ENCODE measurements around the gene TCHH.
"Not testable (repeated sequence)": the region's sequence is repeated elsewhere in the genome, so short reads cannot be mapped to it uniquely, and the experiment has no call there.

TCHH gene, protein sequence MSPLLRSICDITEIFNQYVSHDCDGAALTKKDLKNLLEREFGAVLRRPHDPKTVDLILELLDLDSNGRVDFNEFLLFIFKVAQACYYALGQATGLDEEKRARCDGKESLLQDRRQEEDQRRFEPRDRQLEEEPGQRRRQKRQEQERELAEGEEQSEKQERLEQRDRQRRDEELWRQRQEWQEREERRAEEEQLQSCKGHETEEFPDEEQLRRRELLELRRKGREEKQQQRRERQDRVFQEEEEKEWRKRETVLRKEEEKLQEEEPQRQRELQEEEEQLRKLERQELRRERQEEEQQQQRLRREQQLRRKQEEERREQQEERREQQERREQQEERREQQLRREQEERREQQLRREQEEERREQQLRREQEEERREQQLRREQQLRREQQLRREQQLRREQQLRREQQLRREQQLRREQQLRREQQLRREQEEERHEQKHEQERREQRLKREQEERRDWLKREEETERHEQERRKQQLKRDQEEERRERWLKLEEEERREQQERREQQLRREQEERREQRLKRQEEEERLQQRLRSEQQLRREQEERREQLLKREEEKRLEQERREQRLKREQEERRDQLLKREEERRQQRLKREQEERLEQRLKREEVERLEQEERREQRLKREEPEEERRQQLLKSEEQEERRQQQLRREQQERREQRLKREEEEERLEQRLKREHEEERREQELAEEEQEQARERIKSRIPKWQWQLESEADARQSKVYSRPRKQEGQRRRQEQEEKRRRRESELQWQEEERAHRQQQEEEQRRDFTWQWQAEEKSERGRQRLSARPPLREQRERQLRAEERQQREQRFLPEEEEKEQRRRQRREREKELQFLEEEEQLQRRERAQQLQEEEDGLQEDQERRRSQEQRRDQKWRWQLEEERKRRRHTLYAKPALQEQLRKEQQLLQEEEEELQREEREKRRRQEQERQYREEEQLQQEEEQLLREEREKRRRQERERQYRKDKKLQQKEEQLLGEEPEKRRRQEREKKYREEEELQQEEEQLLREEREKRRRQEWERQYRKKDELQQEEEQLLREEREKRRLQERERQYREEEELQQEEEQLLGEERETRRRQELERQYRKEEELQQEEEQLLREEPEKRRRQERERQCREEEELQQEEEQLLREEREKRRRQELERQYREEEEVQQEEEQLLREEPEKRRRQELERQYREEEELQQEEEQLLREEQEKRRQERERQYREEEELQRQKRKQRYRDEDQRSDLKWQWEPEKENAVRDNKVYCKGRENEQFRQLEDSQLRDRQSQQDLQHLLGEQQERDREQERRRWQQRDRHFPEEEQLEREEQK (N-terminal part only)

DNA sequence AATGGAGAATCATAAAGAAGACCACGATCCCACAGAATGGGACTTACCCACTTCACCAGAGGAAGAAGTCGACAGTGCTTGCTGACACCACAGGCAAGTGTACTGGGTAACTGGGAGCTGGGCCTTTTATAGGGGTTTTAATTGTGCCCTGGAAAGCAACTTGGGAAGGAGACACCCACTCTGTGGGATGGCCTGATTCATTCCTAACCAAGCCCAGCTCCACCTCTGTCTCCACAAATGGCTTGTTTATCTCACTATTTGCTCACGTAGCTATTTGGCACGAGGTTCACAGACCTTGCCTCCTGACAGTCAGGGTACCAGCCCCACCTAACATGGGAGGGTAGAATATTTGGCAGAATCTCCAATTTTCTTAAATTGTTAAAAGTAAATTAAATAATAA, at the start of gene TCHH:
TSS of gene TCHH (minus strand) at position 101 of the 400 bp plus-strand sequence. CDS start 1,364 bp downstream, outside the sequence.
- no peak for DNase-seq (ENCODE audit: low read depth)

- DNase-seq (ENCODE audit: low read depth) = no peak
These were observed 49.4 kb upstream of the TCHH start for GRCh38 chr1:152164517-152165136.

GRCh38 chr1:152162792-152163463, 47.7 kb upstream of the TCHH start:
- DNase-seq (ENCODE audit: low read depth) = no peak

DNA sequence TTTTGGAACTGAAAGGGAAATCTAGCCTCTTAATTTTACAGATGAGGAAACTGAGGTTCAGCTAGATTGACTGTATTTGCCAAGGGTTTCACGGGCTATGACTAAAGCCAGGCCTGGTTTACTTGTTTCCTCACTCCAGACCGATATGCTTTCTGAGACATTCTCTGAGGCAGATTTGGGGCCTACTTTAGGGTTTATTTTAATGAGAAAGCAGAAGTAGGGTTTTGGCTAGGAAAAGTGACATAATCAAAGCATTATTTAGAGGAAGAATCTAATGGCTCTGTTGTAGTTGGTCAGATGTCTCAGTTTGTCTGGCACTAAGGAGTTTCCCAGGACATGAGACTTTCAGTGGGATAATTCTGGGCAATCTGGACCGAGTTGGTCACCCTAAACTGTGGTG, 45.3 kb upstream of the TCHH start:
- no peak for DNase-seq (ENCODE audit: low read depth)

- DNase-seq (ENCODE audit: low read depth) = no peak
These were observed 43.9 kb upstream of the TCHH start, which contains the start of gene RPTN for GRCh38 chr1:152159144-152159543. Gene RPTN (minus strand): TSS chr1:152159228. CDS start chr1:152157889, 1,339 bp downstream.

GRCh38 chr1:152153996-152154395, 38.8 kb upstream of the TCHH start:
- no peak for DNase-seq (ENCODE audit: low read depth)

- no peak for DNase-seq (ENCODE audit: low read depth)
These were observed 36.4 kb upstream of the TCHH start for GRCh38 chr1:152151646-152152045.

DNA sequence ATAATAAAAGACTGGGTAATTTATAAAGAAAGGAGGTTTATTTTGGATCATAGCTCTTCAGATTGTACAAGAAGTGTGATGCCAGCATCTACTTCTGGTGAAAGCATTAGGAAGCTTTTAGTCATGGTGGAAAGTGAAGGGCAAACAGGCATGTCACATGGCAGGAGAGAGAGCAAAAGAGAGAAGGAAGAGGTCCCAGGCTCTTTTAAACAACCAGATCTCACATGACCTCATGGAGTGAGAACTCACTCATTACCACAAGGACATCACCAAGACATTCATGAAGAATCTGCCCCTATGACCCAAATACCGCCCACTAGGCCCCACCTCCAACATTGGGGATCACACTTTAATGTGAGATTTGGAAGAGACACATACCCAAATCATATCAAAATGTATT, 33.7 kb upstream of the TCHH start:
- no peak for DNase-seq (ENCODE audit: low read depth)

DNA sequence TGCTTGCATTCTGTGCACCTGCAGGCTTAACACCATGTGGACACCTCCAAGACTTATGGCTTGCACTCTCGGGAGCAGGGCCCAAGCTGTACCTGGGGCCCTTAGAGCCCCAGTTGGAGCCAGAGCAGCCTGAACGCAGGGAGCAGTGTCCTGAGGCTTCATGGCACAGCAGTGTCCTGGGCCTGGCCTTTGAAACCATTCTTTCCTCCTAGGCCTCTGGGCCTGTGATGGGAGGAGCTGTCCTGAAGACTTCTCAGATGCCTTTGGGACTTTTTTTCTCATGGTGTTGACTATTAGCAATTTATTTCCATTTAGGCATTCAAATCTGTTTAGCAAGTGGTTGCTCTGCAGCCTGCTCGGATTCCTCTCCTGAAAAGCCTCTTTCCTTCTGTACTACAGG, 32.8 kb upstream of the TCHH start:
- DNase-seq (ENCODE audit: low read depth) = no peak

DNA sequence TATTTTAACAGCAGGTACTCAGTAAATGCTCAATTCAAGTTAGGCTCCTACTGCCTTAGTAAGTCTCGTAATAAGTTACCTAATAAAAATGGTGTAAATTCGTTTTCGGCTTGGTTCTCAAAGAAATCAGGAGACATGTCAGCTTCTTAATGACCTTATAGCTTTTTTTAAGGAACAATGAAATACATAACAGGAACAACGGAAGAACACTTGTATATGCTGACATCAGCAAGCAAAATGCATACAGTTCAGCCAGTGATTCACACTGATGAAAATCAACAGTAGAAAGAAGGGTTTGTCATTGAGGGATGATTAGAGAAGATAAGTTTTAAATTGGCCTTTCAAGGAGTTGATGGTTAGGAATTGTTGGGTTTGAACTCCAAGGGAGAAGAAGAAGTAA, 30.5 kb upstream of the TCHH start:
- no peak for DNase-seq (ENCODE audit: low read depth)

- not testable (repeated sequence) for DNase-seq (ENCODE audit: low read depth)
These were observed 29.5 kb upstream of the TCHH start for GRCh38 chr1:152144674-152145183.

- DNase-seq (ENCODE audit: low read depth) = no peak
These were observed 28.1 kb upstream of the TCHH start for GRCh38 chr1:152143150-152143887.

DNA sequence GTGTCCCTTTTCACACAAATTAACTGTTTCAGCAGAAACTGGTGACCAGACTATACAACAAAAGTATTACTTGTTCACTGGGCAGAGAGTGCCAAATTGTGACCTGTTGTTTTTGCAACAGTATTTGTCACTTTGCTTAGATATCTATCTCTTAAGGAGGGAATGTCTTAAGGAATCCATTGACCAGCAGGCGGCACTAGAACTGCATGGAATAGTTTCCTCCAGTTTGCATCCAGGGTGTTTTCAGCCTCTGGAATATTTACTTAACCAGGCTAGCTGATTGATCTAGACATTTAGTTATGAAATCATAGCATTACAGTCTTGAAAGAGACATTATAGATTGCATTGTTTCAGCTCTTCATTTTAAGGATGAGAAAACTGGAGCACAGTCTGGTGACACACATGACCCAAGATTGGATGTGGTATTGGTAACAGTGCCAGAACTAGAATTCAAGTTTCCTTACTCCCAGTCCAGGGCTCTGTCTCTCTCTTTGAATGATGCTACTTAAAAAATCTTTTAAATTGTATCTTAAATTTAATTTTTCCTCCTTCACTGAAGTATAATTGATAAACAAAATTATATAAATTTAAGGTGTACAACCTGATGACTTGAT, 26.8 kb upstream of the TCHH start:
- DNase-seq (ENCODE audit: low read depth) = no peak

GRCh38 chr1:152137215-152137614, 22.0 kb upstream of the TCHH start:
- DNase-seq (ENCODE audit: low read depth) = no peak

DNA sequence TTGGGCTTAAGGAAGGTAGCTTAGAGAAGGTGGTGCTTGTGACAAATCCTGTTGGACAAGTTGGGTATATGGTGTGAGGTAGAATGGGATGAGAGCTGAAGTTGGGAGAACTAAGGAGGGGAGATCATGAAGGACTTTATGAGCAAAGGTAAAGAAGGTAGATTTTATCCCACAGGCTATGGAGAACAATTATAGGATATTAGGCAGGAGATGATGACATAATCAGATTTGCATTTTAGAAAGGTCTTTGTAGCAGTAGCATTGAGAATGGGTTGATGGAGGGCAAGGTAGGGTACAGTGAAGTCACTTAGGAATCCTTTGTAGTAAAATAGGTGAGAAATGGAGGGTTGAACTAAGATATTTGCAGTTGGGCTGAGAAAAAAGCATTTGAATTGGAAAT, 14.9 kb upstream of the TCHH start:
- no peak for DNase-seq (ENCODE audit: low read depth)

GRCh38 chr1:152127673-152128072, 12.4 kb upstream of the TCHH start:
- DNase-seq (ENCODE audit: low read depth) = no peak

DNA sequence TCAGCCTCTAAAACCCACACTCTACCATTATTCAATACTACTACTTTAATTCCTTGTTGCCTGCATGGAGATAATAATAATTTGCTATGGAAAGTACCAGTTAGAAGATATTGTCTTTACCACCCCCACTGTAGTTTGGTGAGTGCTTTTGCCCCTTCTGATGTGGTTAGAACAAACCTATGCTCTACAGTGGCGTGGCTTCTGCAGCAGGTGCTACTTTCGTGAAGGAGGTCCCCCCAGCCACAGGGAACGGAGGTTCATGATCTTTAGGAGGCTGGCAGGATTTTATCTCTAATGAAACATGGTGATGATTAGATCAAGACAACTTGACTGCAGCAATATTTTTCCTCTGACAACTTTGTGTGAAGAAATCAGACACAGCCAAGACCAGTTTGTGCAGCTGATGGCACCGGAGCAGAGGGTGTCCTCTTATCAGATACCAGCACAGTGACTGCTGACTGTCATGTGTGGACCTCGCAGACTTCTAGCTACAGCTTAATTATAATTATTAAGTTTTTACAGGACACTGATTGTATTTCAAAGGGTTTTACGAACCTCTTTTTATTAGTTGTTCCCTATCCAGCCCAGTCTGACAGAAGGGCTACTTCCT, 10.7 kb upstream of the TCHH start:
- DNase-seq (ENCODE audit: low read depth) = no peak

- DNase-seq (ENCODE audit: low read depth) = no peak
These were observed 3.7 kb upstream of the TCHH start for GRCh38 chr1:152118915-152119314.

DNA sequence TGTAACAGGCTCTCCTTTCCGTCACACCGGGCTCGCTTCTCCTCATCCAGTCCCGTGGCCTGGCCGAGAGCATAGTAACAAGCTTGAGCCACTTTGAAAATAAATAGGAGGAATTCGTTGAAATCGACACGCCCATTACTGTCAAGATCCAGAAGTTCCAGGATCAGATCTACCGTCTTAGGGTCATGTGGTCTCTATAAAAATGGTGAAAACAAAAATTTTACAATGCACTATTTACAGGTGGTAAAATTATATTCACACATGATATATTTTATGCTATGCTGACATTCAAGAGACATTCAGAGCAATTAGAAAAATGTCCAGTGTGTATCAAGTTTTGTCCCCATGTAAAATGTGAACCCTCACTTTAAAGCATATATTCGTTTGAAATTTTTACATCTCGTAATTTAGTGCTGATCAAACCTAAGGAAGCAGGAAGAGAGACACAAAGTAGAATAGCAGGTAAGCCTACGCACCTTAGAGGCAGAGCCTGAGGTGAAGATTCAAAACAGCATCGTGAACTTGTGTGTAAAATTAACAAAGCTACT, 2.3 kb downstream of the TCHH start:
- no peak for DNase-seq (ENCODE audit: low read depth)
